ENCODE measurements around the gene ADGRG1. TPM values are rescaled to one million over a fixed set of nuclear protein-coding genes. Genes with fewer than 3 reads are reported as not detected.

The ADGRG1 gene
- polyA plus RNA-seq, 1 of the 3 experiments (the other 2 are of a cell fraction) = 7.4 TPM

GRCh38 chr16:57636184-57636583 lies 7.8 kb downstream of the ADGRG1 start:
- Histone ChIP-seq H3K27me3 (ENCODE audit: insufficient read depth) (no peaks in the 10 kb centered on the region), H3K27ac (ENCODE audit: low read depth in 2 of 2, low read length in 1 of 2) (no peak overlapping the region), H3K4me2 (no peak overlapping the region), H3K4me3 (ENCODE audit: low read depth in 2 of 2, low read length in 1 of 2) (no peak overlapping the region), H4K20me1 (ENCODE audit: insufficient read depth) (no peaks in the 10 kb centered on the region), H3K4me1 (ENCODE audit: control insufficient read depth in 1 of 2, insufficient read depth in 2 of 2, low read depth in 1 of 2, low read length in 1 of 2) (peaks cover 15 to 17% of the 10 kb centered on the region in 2 experiments; a peak in 3 of 4 replicates), H3K9me3 (no peaks in the 10 kb centered on the region), H3K79me2 (ENCODE audit: insufficient read depth) (no peaks in the 10 kb centered on the region), H2AFZ (ENCODE audit: low read depth) (no peak overlapping the region), H3K9ac (no peak overlapping the region), H3K36me3 (replicated peaks in 1 of 2; ENCODE audit: control insufficient read depth in 1 of 2, insufficient read depth in 2 of 2, low read length in 1 of 2) (no peaks in the 10 kb centered on the region), H3F3A (replicated peaks; ENCODE audit: insufficient read depth) (no peaks in the 10 kb centered on the region), H3K9me2 (no peaks in the 10 kb centered on the region)
- DNase-seq = no peak
- ChIA-PET POLR2A (no interaction called here), CTCF (interaction anchor here (1.1 to 8.5 kb wide), 4 partner anchors 9 to 59 kb away, joined by 3 to 101 read pairs (median 6); no protein-coding TSS in a partner anchor)
- TF ChIP-seq GATA2 (CRISPR knock-in tag; IDR thresholded peaks at IDR 0.05) (no peak), RAD21 (IDR thresholded peaks at IDR 0.05; ENCODE audit: low read length) (no peak), ELF1 (IDR thresholded peaks at IDR 0.05) (no peak), FOXM1 (IDR thresholded peaks at IDR 0.05; ENCODE audit: low read depth) (no peak), MAX (IDR thresholded peaks at IDR 0.05; ENCODE audit: low read depth) (no peak), REST (IDR thresholded peaks at IDR 0.05; ENCODE audit: low read depth, low read length) (no peak), MEF2A (IDR thresholded peaks at IDR 0.05; ENCODE audit: borderline replicate concordance, low read depth) (no peak), SMC3 (IDR thresholded peaks at IDR 0.05; ENCODE audit: low read depth, low read length) (no peak), TEAD4 (IDR thresholded peaks at IDR 0.05; ENCODE audit: borderline replicate concordance, insufficient read depth) (no peak), YY1 (IDR thresholded peaks at IDR 0.05; ENCODE audit: low read depth) (no peak), EP300 (IDR thresholded peaks at IDR 0.05; ENCODE audit: borderline replicate concordance in 1 of 2, low read depth in 1 of 2, low read length in 1 of 2) (no peak)
- TF ChIP-seq, protein P1, sequence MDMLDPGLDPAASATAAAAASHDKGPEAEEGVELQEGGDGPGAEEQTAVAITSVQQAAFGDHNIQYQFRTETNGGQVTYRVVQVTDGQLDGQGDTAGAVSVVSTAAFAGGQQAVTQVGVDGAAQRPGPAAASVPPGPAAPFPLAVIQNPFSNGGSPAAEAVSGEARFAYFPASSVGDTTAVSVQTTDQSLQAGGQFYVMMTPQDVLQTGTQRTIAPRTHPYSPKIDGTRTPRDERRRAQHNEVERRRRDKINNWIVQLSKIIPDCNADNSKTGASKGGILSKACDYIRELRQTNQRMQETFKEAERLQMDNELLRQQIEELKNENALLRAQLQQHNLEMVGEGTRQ (IDR thresholded peaks at IDR 0.05; ENCODE audit: borderline replicate concordance, low read depth, low read length) = no peak
- TF ChIP-seq, protein P2, sequence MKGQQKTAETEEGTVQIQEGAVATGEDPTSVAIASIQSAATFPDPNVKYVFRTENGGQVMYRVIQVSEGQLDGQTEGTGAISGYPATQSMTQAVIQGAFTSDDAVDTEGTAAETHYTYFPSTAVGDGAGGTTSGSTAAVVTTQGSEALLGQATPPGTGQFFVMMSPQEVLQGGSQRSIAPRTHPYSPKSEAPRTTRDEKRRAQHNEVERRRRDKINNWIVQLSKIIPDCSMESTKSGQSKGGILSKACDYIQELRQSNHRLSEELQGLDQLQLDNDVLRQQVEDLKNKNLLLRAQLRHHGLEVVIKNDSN (IDR thresholded peaks at IDR 0.05; ENCODE audit: borderline replicate concordance, low read depth) = no peak
- TF ChIP-seq, protein P3, sequence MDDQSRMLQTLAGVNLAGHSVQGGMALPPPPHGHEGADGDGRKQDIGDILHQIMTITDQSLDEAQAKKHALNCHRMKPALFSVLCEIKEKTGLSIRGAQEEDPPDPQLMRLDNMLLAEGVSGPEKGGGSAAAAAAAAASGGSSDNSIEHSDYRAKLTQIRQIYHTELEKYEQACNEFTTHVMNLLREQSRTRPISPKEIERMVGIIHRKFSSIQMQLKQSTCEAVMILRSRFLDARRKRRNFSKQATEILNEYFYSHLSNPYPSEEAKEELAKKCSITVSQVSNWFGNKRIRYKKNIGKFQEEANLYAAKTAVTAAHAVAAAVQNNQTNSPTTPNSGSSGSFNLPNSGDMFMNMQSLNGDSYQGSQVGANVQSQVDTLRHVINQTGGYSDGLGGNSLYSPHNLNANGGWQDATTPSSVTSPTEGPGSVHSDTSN (IDR thresholded peaks at IDR 0.05) = no peak
- WGBS (ENCODE audit: low lambda C conversion rate) = 91% methylated on average over 5 of the region's 5 CpGs
